Colonic mucosa (tissue), 4 donors: ENCODE measurements around the gene ZNF502. TPM values are rescaled to one million over a fixed set of nuclear protein-coding genes. Genes with fewer than 3 reads are reported as not detected.

ENCODE experiments used
- DNase-seq: peaks from one replicate; pipeline ENCODE4 v3.0.0-alpha.2; 2020
- H3K27ac ChIP-seq: fragments of 200-600 bp; one replicate; pipeline ENCODE4 v1.8.0; 2021
- H3K27me3 ChIP-seq: fragments of 200-600 bp; one replicate; pipeline ENCODE4 v1.8.0; 2021
- H3K36me3 ChIP-seq: fragments of 200-600 bp; one replicate; pipeline ENCODE4 v1.8.0; 2021
- H3K4me1 ChIP-seq: fragments of 200-600 bp; one replicate; pipeline ENCODE4 v1.8.0; 2021; ENCODE audit warnings: mild to moderate bottlenecking
- H3K4me3 ChIP-seq: fragments of 200-600 bp; one replicate; pipeline ENCODE4 v1.8.0; 2021
- H3K9ac ChIP-seq, 2 donors: one replicate each; pipeline ENCODE4 v1.7.0; 2013; ENCODE audit warnings: control low read depth in 2 of 2, low read depth in 2 of 2, low read length in 2 of 2
- H3K9me3 ChIP-seq: fragments of 200-600 bp; one replicate; pipeline ENCODE4 v1.8.0; 2021
- intact Hi-C: fragments of 100-400 bp; cut with DNase I; formaldehyde crosslinking; loops from one replicate; pipeline ENCODE4 v1.14.1; 2022
- total RNA-seq, 2 donors: library from RNA; stranded (reverse); fragmentation: NEBNext Ultra II Directional in 1 of 2; extraction: Animal tissue kit (Norgen Biotek cat#: 25700) in 1 of 2; gene quantifications; one replicate each; pipeline ENCODE4 v1.2.1, GENCODE V29; 2021
- TF ChIP-seq, protein P1 (sequence below): fragments of 200-600 bp; IDR thresholded peaks from one replicate; pipeline ENCODE4 v1.8.0; 2022; ENCODE audit warnings: antibody characterized with exemption, mild to moderate bottlenecking
- donor health status: healthy.
- donor health status: DM: no; HTN: no; CAD: no.
- donor health status: DM: no; HTN: no; CAD: no.

Gene ZNF502
- total RNA-seq, 2 donors from 2014 or later, result 3.3 to 3.5 TPM

DNA sequence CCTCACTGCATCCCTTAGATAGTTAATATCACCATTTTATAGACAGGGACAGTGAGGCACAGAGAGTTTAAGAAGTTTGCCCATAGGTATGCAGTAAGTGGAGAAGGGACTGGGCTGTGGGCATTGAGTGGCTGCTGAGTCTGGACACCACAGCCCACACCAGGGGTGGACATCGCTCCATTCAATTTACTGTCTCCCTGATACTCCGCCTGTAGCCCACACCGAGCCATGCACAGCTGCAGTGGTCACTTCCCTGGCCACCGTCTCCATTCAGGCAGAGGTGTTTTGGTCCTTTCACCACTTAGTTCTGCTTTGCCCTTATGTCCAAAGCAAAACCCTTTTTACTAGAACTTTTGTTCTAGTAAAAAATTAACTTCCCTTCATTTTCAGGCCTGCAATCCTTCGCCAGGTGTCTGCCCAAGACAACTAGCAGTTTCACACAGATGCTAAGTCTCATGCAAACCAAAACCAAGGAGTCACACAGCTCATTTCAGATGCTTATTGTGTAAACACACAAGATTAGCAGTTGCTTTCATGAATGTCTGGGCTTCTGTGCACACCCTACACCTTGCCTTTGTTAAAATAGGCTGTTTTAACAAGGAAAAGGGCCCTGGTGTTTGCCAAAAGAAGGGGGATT, 33.9 kb upstream of the ZNF502 start:
- H3K4me1 ChIP-seq, result no peaks in the 10 kb centered on the region
- no peaks in the 10 kb centered on the region for H3K9me3 ChIP-seq
- H3K36me3 ChIP-seq, result no peaks in the 10 kb centered on the region
- TF ChIP-seq, protein P1, sequence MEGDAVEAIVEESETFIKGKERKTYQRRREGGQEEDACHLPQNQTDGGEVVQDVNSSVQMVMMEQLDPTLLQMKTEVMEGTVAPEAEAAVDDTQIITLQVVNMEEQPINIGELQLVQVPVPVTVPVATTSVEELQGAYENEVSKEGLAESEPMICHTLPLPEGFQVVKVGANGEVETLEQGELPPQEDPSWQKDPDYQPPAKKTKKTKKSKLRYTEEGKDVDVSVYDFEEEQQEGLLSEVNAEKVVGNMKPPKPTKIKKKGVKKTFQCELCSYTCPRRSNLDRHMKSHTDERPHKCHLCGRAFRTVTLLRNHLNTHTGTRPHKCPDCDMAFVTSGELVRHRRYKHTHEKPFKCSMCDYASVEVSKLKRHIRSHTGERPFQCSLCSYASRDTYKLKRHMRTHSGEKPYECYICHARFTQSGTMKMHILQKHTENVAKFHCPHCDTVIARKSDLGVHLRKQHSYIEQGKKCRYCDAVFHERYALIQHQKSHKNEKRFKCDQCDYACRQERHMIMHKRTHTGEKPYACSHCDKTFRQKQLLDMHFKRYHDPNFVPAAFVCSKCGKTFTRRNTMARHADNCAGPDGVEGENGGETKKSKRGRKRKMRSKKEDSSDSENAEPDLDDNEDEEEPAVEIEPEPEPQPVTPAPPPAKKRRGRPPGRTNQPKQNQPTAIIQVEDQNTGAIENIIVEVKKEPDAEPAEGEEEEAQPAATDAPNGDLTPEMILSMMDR, result no peak
- intact Hi-C loops, result no loop called here
- no peak for DNase-seq
- no peak overlapping the region for H3K27ac ChIP-seq
- no peak overlapping the region for H3K9ac ChIP-seq
- no peak overlapping the region for H3K4me3 ChIP-seq
- no peaks in the 10 kb centered on the region for H3K27me3 ChIP-seq

DNA sequence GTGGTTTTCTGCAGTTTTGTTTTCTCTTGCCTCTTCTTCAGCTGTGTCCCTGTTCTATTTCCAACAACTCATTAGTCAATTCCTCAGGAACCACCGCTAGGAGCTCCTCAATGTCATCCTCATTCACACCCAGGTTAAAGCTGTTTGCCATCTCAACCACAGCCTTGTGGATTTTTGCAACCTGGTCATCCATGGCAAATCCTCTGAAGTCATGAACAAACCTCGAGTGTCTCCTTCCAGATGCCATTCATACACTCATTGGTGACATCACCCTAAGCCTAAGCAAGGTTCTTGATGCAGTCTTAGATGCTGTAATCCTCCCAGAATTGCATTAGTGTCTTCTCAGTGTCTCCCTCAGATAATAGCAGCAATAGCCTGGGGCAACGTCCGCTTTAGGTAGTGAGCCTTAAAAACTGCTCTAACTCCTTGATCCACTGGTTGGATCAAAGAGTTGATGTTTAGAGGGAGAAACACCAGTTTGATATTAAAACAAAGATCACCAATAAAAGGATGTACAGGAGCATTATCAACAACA, 31.5 kb upstream of the ZNF502 start:
- Histone ChIP-seq H3K36me3 (no peaks in the 10 kb centered on the region), H3K4me3 (no peak overlapping the region), H3K9me3 (no peaks in the 10 kb centered on the region), H3K27ac (no peak overlapping the region), H3K4me1 (no peaks in the 10 kb centered on the region), H3K9ac (no peak overlapping the region), H3K27me3 (no peaks in the 10 kb centered on the region)
- TF ChIP-seq, protein P1, result no peak
- intact Hi-C loops, result no loop called here
- DNase-seq, result no peak

DNA sequence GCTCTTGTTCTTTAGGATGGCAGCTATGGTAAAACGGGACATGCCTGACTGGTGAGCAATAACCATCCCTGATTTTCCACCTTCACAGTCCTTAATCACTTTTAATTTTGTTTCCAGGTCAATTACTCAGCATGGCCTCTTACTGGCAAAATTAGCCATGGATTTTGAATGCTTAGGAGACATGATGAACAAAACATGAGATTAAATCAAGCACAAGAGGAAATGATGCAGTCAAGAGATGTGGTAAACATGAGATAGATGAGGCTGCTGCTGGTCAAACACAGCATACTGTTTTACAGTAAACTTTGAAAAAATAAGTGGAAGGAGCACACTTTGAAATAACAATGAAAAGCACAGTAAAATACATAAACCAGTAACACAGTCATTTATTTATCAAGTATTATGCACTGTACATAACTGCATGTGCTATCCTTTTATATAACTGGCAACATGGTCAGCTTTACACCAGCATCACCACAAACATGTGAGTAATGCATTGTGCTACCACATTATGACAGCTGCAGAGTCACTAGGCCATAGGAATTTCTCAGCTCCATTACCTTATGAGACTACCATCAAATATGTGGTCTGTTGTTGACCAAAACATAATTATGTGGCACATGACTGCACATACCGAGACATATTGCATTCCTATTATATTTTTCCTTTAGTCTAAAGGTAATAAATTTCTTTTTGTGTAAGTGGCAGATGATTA, 30.1 kb upstream of the ZNF502 start:
- Histone ChIP-seq H3K27ac (no peak overlapping the region), H3K36me3 (no peaks in the 10 kb centered on the region), H3K27me3 (no peaks in the 10 kb centered on the region), H3K4me1 (no peaks in the 10 kb centered on the region), H3K9me3 (no peaks in the 10 kb centered on the region), H3K4me3 (no peak overlapping the region), H3K9ac (no peak overlapping the region)
- no peak for DNase-seq
- TF ChIP-seq, protein P1, result no peak
- intact Hi-C loops, result no loop called here

DNA sequence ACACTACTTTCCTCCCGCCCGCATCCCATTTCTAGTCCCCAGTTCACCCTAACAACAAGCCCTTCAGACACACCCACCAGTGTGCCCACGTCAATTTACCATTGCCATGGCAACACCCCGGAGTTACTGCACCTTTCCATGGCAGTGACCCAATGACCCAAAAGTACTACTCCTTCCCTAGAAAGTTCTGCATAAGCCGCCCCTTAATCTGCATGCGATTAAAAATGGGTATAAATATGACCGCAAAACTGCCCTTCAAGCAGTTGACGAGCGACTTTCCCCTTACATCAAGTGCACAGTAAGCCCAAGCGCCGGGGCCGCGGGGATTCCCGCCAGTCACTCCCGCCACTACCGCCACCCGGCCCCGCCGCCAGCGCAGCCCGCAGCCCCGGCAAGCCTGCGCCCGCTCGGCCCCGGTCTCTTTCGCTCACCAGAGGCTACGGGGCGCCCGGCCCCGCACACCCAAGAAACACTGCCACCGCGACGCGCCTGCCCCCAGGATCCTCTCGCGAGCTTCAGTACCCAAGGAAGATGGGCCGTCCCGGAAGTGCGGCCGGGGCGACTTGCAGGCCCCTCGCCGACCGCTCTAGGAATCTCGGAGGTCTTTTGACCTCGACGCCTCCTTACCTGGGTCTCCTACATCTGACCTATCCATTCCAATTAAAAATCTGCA, 27.2 kb upstream of the ZNF502 start:
- peak; percentile 60 for DNase-seq
- no peak overlapping the region for H3K27ac ChIP-seq
- intact Hi-C loops, result no loop called here
- no peaks in the 10 kb centered on the region for H3K27me3 ChIP-seq
- TF ChIP-seq, protein P1, result no peak
- no peaks in the 10 kb centered on the region for H3K36me3 ChIP-seq
- H3K9me3 ChIP-seq, result no peaks in the 10 kb centered on the region
- no peaks in the 10 kb centered on the region for H3K4me1 ChIP-seq
- H3K4me3 ChIP-seq, result peak overlapping the region; percentile 62
- H3K9ac ChIP-seq, result peak overlapping the region in 1 of 2 donors; percentile 62

DNA sequence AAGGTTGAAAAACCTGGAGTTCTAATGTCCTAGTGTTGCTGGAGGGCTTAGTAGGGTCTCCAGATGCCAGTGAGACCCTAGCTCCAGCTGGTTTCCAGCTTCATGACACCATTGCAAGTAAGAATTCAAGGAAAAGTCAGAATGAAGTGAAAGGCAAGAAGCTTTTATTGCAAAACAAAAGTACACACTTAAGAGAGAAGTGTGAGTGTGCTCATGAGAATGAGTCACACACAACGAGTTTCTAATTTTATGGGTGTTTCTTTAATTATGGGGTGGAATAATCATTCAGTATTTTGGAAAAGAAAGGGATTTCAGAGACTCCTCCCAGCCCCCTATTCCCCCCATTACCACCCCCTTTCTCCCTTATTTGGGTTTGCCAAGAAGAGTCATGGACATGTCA, 24.6 kb upstream of the ZNF502 start:
- Histone ChIP-seq H3K9ac (no peak overlapping the region), H3K9me3 (no peaks in the 10 kb centered on the region), H3K27ac (no peak overlapping the region), H3K4me3 (no peak overlapping the region), H3K36me3 (no peaks in the 10 kb centered on the region), H3K4me1 (no peaks in the 10 kb centered on the region), H3K27me3 (no peaks in the 10 kb centered on the region)
- intact Hi-C loops, result no loop called here
- TF ChIP-seq, protein P1, result no peak
- DNase-seq, result no peak
